HG03354 (cell line): ENCODE results near the gene SBF2.

Experiments
- ATAC-seq: cut with Tn5 transposase; IDR thresholded peaks from one replicate; pipeline ENCODE4 v1.9.1; 2021; ENCODE audit warnings: mild to moderate bottlenecking; ENCODE audit not compliant: unreplicated experiment, poor library complexity, severe bottlenecking

SBF2 gene

DNA sequence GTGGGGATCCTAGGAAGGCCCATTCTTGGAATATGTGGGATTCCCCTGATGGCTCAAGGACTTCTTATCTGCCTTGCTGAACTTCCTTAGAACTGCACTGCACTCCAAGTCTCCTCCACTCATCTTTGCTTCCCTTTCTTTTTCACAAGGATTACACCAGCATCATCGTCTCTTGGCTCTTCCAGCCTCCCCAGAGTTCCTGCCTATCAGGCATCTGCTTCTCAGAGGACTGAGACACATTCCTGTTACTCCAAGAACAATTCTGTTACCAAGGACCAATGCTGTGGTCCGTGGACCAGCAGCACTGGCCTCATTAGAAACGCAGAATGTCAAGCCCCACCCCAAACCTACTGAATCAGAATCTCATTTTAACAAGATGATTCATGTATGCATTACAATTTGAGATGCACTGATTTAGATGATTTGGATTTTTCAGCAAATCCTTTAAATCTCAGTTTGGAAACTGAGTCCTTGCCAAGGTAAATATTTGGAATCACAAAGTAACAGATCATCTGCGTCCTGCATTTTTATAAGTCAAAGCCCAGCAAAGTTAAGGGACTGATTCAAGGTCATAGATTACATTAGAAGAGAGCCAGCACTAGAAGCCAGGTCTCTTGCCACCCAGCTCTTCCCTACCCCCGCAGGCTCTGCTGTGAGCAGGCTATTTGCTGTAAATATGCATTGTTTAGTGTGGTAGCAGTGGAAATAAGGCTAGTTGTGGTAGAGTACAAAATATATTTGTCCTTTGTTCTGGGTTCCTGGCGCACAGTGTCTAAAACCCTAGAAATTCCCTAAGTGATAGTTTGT is 519.2 kb downstream of the SBF2 start:
- ATAC-seq: no peak

- ATAC-seq: no peak
These were observed 519.9 kb downstream of the SBF2 start for GRCh38 chr11:9774109-9774508.

- ATAC-seq: no peak
These were observed 520.5 kb downstream of the SBF2 start for GRCh38 chr11:9773524-9773923.

- no peak for ATAC-seq
These were observed 521.8 kb downstream of the SBF2 start for GRCh38 chr11:9772218-9772617.

DNA sequence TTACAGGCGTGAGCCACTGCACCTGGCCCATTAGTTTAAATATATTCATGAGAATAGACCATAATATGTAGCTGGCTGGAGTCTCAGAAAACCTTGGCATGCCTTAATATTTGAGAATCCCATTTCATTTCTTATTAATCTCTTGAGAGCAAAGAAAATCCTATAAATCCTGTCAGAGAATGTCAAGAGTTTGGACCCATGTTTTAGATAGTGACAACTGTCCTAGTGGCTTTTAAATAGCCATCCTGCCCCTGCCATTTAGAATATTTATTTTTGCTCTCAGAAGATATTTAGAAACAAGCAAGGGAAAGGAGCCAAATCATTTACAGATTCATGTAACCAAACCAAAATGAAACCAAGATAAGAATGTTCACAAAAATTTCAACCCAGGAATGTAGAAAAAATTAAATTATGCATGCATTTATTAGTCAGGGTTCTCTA is 522.9 kb downstream of the SBF2 start:
- ATAC-seq: no peak

DNA sequence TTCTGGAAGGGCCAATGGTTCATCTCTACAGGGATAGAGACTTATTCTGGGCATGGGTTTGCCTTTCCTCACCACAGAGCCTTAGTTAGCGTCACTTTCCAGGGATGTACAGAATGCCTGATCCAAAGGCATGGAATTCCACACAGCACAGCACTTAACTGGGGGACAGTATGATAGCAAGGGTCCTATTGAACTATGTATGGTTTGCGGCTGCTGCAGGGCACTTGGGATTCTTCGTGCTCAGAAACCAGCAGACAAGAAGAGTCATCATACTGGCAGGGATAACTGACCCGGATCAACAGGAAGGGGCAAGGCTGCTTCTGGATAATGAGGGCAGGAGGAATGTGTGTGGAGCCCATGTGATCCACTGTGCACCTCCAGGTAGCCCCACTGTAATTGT is 524.4 kb downstream of the SBF2 start:
- ATAC-seq: no peak

- no peak for ATAC-seq
These were observed 528.5 kb downstream of the SBF2 start for GRCh38 chr11:9765320-9766101.

DNA sequence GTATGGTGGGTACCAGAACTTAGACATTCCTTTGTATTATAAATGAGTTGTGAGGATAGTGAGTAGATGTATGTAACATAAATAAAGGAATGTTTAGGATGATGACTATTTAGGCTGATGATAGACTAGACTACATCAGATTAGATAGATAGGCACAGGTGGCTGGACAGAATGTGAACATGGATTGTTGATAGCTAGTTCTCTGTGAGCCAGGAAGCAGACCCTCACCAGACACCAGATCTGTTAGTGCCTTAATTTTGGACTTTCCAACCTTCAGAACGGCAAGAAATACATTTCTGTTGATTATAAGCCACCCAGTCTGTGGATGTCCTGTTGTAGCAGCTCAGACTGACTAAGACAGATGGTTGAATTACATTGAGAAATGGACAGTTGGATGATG is 530.7 kb downstream of the SBF2 start:
- no peak for ATAC-seq

DNA sequence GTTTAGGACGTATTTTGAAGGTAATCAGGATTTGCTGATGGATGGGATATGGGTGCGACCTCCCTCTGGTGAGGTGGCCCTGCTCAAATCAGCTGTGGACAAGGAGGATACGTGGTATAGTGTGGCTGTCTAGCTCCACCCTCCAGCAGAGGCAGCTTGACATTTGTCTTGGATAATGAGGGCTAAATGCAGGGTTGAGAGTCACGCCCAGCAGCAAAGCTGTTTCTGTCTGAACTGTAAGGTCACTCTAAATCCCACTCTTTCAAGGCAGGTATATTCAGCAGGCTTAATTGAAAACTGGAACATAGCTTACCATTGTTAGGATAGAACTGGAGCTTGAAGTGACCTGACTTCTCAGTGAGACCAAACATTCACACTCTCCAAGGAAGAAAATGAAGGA is 531.5 kb downstream of the SBF2 start:
- ATAC-seq: no peak

DNA sequence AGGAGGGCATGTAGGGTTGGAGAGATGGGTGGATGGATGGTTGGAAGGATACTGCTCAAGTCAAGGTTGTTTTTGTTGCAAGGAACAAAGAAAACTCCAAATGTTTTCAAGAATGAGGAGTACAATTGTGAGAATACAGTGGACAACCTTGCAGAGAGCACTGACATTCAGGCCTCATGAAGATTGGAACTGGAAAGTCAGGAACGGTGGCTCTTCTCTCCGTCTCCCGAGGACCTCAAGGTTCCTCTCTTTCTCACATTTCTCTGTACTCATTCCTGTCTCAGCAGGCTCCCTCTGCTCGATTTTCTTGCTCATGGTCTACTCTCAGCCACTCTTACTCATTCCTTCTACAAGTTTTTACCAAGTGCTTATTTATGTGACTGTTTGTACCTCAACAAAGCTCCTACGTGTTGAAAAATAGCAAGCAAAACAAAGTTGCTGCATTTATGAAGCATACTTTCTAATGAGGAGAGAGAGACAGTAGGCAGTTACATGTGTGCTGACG is 532.5 kb downstream of the SBF2 start:
- ATAC-seq: no peak

DNA sequence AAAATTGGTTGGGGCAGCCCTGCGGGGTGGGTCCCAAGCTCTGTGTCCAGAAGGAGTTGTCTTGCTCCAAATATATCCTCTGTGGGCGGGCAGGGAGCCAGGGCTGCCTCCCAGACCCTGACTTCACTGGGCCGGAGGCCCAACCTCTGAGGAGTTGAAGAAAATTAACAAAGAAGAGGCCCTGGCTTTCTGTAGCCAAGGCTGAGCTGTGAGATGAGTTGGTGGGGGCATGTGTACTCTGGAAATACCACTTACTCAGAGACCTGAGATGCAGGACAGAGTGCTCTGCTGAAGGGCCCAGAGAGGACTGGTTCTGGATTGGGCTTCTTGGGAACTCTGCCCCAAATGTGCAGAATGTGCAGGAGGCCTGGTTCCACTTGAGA is 533.8 kb downstream of the SBF2 start:
- no peak for ATAC-seq

GRCh38 chr11:9759519-9760192 is 534.4 kb downstream of the SBF2 start:
- ATAC-seq: peak; percentile 64

DNA sequence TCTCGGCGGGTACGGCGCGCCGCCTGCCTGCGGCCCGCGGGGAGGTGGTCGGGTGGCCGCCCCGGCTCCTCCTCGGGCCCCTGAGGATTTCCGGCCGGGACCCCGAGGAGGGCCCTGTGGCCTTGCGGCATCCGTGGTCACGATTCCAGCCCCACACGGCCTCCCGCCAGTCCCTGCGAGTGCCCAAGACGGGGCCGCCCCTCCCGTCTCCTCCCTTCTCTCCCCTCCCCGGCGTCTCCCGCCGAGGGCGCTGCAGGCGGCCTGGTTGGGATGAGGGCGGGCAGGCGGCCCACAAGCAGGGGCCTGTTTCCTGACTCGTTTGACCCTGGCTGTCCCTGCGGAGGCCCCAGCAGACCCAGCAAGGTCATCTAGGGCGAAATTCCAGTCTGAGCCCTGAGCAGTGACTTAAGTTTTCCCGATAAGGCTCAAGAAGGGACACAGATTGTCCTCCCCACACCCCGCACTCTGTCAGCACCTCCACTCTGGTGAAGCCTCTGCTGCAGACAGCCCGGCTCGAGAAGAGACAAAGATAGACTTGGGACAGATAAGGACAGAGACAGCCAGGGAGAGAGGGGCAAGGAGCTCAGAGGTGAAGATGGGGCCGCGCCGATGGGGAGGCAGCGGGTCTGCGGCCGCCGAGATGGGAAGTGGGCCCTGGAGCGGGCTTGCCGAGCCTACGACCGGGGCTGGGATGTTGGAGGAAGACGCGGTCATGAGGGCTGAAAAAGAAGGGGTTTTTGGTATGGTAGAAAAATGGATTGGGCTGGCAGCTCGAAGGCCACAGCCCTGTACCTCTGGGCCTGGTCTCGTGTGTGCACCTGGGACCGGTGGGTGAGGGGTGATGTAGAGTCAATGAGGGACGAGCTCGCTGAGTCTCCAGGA is 535.1 kb downstream of the SBF2 start:
- ATAC-seq: peak; percentile 34

DNA sequence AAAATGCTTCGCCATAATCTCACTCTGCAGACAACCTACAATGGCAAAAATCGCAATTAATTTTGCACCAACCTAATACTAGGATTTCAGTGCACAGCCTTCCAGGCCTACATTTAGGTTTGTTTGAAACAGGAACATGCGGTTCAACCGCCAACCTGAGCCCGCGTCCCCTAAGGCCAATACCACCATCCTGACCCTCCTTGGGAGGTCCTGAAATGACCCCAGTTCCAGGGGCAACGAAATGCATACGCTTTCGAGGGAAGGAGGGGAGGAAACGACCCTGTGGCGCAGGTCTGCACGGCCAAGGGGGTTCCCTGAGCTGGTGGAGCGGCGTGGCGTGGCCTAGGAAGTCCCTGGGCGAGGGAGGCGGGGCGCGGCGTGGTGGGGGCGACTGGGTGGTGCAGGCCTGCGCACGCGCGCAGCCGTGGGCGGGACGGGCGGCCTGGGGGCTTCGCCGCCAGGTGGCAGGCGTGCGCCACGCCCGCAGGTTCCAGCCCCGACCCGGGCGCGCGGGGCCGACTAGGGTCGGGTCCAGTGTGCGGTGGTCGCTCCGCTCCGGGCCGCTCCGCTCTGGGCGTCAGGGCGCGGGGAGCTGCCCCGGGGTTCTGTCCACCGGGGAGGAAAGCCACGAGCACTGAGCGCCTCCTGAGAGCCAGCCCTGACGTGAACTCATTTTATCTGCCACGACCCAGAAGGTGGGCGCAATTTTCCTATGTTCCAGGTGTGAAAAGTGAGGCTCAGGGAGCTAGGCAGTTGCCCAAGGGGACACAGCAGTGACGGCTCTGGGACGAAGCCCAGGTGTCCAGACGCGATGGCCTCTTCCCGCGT is 536.0 kb downstream of the SBF2 start:
- ATAC-seq: peak; percentile 56

- no peak for ATAC-seq
These were observed 537.1 kb downstream of the SBF2 start for GRCh38 chr11:9756878-9757277.

DNA sequence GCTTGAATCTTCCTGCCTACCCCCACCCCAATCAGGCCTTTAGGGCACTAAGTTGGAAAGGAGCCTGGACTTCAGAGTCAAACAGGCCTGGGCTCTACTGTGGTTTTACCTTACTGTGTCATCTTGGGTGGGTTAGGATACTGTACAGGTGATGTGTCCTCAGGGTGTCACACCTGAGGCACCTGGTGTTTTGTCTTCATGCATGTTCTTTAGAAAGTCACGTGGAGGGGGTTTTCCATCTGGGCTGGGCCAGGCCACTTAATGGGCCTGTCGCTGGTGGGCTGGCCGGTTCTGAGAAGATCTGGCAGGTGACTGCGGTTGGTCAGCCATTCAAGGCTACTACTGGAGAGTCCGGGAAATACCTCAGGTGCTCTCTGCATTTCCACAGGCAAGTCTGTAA is 537.6 kb downstream of the SBF2 start:
- no peak for ATAC-seq

DNA sequence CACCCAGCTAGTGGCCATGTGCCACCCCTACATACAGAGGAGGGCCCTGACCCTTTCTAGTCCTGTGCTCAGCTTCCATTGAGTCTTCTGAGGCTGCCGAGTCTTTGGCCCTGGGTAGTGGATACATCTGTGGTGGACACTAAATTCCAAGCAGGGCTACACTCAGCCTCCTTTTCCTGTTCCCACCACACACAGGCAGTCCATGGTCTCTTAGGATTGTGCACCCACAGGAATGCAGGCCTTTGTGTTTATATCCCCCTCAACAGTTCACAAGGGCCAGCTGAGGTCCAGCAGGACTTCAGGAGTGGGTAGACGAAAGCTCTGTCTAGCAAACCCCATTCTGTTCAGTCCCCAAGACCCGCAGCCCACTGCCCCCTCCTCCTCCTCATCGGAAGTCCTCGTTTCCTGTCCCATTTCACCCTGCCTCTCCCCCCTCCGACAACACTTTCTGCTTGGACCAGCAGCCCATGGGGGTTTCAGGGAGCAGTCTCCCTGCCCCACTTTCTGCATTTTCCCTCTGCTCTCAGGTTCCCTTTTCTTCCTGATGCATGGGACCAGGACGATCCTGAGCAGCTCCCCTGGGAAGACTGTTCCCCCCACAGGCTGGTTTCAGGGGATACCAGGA is 538.3 kb downstream of the SBF2 start:
- no peak for ATAC-seq

DNA sequence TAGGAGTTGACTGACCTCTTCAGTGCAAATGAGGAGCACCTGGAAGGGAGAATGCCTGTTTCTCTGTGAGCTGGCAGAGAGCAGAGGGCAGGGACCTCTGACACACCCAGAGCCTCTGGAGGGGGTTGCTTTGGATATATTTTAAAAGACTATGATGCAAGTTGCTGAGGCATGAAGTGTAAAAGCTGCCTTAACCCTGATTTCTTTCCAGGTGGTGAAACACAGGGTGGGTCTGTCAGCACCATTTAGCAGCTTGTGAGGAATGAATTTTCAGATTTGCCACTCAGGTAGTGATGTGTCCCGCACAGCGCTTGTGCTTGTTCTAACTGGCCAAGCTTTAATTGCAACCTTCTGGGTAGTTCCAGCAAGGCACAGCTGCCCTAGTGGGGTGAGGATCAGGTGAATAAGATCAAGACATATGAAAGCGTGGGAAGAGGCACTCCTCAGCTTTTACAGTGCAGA is 540.0 kb downstream of the SBF2 start:
- no peak for ATAC-seq
